Measurements from ENCODE around the gene LYPLAL1. TPM values are rescaled to one million over a fixed set of nuclear protein-coding genes. Genes with fewer than 3 reads are reported as not detected.

The LYPLAL1 gene
- total RNA-seq, 6 donors from 2014 or later, result 11.7 to 42.7 (median 26.0) TPM

DNA sequence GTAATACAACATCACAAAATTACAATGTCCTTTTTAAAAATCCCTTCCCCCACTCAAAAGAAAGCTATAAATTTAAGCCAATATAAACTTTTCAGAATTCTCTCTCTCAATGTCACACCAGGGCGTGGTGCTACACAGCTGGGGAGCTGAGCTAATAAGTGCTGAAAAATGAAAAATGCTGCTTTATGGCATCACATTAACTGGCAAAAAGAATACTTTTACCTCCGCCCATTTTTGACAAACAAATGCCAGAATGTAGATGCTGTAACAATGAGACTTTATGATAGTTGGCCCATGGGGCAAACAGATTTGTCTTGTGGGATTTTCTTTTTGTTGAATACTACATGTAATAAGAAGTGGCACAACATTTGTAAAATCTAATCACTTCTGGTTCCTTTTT lies 12.7 kb upstream of the LYPLAL1 start:
- Histone ChIP-seq H3K36me3 (no peaks in the 10 kb centered on the region), H3K9me3 (no peaks in the 10 kb centered on the region), H3K27ac (no peak overlapping the region), H3K4me3 (no peak overlapping the region), H3K27me3 (no peaks in the 10 kb centered on the region), H3K4me1 (no peaks in the 10 kb centered on the region)
- DNase-seq (no peak), ATAC-seq (ENCODE audit: low FRiP score in 2 of 2) (peak in 1 of 2 donors; percentile 55)
- TF ChIP-seq POLR2AphosphoS5 (IDR thresholded peaks at IDR 0.05) (no peak), POLR2A (IDR thresholded peaks at IDR 0.05) (no peak), EP300 (IDR thresholded peaks at IDR 0.05) (no peak)
- TF ChIP-seq, protein P1, sequence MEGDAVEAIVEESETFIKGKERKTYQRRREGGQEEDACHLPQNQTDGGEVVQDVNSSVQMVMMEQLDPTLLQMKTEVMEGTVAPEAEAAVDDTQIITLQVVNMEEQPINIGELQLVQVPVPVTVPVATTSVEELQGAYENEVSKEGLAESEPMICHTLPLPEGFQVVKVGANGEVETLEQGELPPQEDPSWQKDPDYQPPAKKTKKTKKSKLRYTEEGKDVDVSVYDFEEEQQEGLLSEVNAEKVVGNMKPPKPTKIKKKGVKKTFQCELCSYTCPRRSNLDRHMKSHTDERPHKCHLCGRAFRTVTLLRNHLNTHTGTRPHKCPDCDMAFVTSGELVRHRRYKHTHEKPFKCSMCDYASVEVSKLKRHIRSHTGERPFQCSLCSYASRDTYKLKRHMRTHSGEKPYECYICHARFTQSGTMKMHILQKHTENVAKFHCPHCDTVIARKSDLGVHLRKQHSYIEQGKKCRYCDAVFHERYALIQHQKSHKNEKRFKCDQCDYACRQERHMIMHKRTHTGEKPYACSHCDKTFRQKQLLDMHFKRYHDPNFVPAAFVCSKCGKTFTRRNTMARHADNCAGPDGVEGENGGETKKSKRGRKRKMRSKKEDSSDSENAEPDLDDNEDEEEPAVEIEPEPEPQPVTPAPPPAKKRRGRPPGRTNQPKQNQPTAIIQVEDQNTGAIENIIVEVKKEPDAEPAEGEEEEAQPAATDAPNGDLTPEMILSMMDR (IDR thresholded peaks at IDR 0.05), result no peak
- 80 to 89% methylated on average over 2 of the region's 2 CpGs for WGBS, 2 donors

DNA sequence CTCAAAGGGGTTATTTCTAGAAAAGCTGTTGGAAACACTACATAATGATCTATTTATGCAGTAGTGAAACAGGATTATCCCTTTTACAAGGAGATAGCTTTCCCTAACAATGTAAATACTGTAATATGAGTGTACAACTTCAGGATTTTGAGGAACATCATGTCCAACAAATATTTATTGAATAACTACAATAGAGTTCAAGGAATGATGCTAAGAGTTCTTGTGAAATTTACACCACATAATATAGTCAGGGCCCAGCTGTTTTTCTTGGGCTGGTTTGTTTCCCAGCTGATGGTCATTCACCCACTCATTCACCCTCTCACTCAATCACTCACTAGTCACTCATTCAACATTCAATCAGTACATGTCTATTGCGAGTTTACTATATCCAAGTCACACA lies 12.3 kb upstream of the LYPLAL1 start:
- ATAC-seq (ENCODE audit: low FRiP score in 2 of 2) (no peak), DNase-seq (no peak)
- Histone ChIP-seq H3K36me3 (no peaks in the 10 kb centered on the region), H3K9me3 (no peaks in the 10 kb centered on the region), H3K27me3 (no peaks in the 10 kb centered on the region), H3K4me1 (no peaks in the 10 kb centered on the region), H3K4me3 (no peak overlapping the region), H3K27ac (no peak overlapping the region)
- WGBS, 2 donors, result 76 to 88% methylated on average over 1 of the region's 1 CpG
- TF ChIP-seq, protein P1 (IDR thresholded peaks at IDR 0.05), result no peak
- TF ChIP-seq POLR2A (IDR thresholded peaks at IDR 0.05) (no peak), POLR2AphosphoS5 (IDR thresholded peaks at IDR 0.05) (no peak), EP300 (IDR thresholded peaks at IDR 0.05) (no peak)

DNA sequence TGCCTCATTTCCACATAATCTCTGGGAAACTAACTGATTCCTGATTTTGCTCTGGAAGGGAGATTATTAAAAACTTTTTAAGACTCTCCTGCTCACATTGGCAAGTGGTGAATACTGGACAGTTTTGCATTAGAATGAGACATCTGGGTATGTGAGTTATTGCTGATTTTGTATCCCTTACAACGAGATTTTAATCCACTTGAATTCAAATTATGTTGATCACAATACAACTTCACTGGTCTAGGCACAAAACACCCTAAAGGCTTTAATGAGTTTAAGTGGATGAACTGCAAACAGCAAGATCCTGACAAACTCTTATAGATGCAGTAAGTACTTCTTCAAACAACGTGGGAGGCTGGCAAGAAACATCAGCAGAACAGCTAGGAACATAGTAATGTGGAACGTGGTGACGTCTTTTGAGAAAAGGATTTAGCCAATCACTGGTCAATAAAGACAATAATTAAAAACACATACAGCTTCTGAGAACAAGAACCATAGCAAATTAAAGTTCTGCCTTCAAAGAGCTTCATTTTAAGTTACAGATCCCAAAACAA lies 10.2 kb upstream of the LYPLAL1 start:
- DNase-seq (no peak), ATAC-seq (ENCODE audit: low FRiP score in 2 of 2) (no peak)
- no peaks in the 10 kb centered on the region for H3K4me1 ChIP-seq
- no peak overlapping the region for H3K4me3 ChIP-seq
- no peak overlapping the region for H3K27ac ChIP-seq
- H3K36me3 ChIP-seq, result no peaks in the 10 kb centered on the region
- H3K9me3 ChIP-seq, result no peaks in the 10 kb centered on the region
- WGBS, 2 donors, result 64 to 74% methylated on average over 4 of the region's 4 CpGs
- no peaks in the 10 kb centered on the region for H3K27me3 ChIP-seq
- TF ChIP-seq POLR2AphosphoS5 (IDR thresholded peaks at IDR 0.05) (no peak), EP300 (IDR thresholded peaks at IDR 0.05) (no peak), POLR2A (IDR thresholded peaks at IDR 0.05) (no peak)
- TF ChIP-seq, protein P1 (IDR thresholded peaks at IDR 0.05), result no peak

- Histone ChIP-seq H3K36me3 (no peaks in the 10 kb centered on the region), H3K4me1 (peaks cover 17 to 26% (median 17%) of the 10 kb centered on the region in 4 donors), H3K27me3 (no peaks in the 10 kb centered on the region), H3K27ac (no peak overlapping the region), H3K9me3 (no peaks in the 10 kb centered on the region), H3K4me3 (no peak overlapping the region)
- ATAC-seq (ENCODE audit: low FRiP score in 2 of 2), result no peak
- no peak for TF ChIP-seq POLR2A (IDR thresholded peaks at IDR 0.05)
- TF ChIP-seq, protein P1 (IDR thresholded peaks at IDR 0.05), result no peak
- no peak for TF ChIP-seq POLR2AphosphoS5 (IDR thresholded peaks at IDR 0.05)
- no peak for TF ChIP-seq EP300 (IDR thresholded peaks at IDR 0.05)
- DNase-seq, result peak in 1 of 2 donors; percentile 37
- WGBS, 2 donors, result 65 to 73% methylated on average over 1 of the region's 1 CpG
These were observed 2.3 kb upstream of the LYPLAL1 start for GRCh38 chr1:219171192-219171935.
